Thyroid gland (tissue), 4 donors: ENCODE data around the gene NTRK2. TPM values are rescaled to one million over a fixed set of nuclear protein-coding genes. Genes with fewer than 3 reads are reported as not detected.

Experiments used
- DNase-seq, 2 donors: peaks; one replicate each; pipeline ENCODE4 v3.0.0-alpha.2; 2019
- H3K27ac ChIP-seq, 3 donors: fragments of 200-600 bp; sonication (generic); 1 replicate in 2 of 3; 2 replicates in 1 of 3; pipeline ENCODE4 v1.5.1; 2016 to 2019; ENCODE audit warnings: mild to moderate bottlenecking in 1 of 3, moderate library complexity in 1 of 3
- H3K27me3 ChIP-seq: fragments of 200-600 bp; sonication (generic); one replicate; pipeline ENCODE4 v1.5.1; 2019
- H3K36me3 ChIP-seq, 2 donors: fragments of 200-600 bp; sonication (generic); one replicate each; pipeline ENCODE4 v1.5.1; 2016 to 2019
- H3K4me1 ChIP-seq, 2 donors: fragments of 200-600 bp; sonication (generic); one replicate each; pipeline ENCODE4 v1.5.1; 2017 to 2019
- H3K4me3 ChIP-seq, 3 donors: fragments of 200-600 bp; sonication (generic); replicated peaks in 1 of 3; 1 replicate in 2 of 3; 2 replicates in 1 of 3; pipeline ENCODE4 v1.5.1; 2016; ENCODE audit warnings: mild to moderate bottlenecking in 1 of 3
- H3K9me3 ChIP-seq: fragments of 200-600 bp; sonication (generic); one replicate; pipeline ENCODE4 v1.5.1; 2017
- CTCF ChIP-seq, 6 experiments: fragments of 200-600 bp in 3 of 6; fragments of 450-650 bp in 3 of 6; sonication (generic) in 3 of 6; IDR thresholded peaks; one replicate each; pipeline ENCODE4 v1.5.1; 2016 to 2019; ENCODE audit warnings: antibody characterized with exemption in 6 of 6, mild to moderate bottlenecking in 2 of 6, inconsistent platforms in 1 of 6, moderate library complexity in 1 of 6
- POLR2A ChIP-seq, 2 donors: fragments of 450-650 bp; IDR thresholded peaks; one replicate each; pipeline ENCODE4 v1.6.1; 2017; ENCODE audit warnings: antibody characterized with exemption in 2 of 2, mild to moderate bottlenecking in 2 of 2, moderate library complexity in 1 of 2
- WGBS, 2 donors: methylation state at CpG; one replicate each; pipeline ENCODE4 v1.1.5; 2017; 5-methylcytosine and 5-hydroxymethylcytosine counted together
- intact Hi-C: fragments of 100-400 bp; cut with DNase I; formaldehyde crosslinking; loops from one replicate; pipeline ENCODE4 v1.15.1; 2023
- total RNA-seq, 4 donors: library from RNA; depleted of rRNA; stranded (reverse); fragments of >200 nt; gene quantifications; one replicate each; pipeline ENCODE4 v1.2.3, GENCODE V29; 2016

NTRK2 gene
- total RNA-seq, 4 donors from 2014 or later: 92.0 to 186 (median 142) TPM

DNA sequence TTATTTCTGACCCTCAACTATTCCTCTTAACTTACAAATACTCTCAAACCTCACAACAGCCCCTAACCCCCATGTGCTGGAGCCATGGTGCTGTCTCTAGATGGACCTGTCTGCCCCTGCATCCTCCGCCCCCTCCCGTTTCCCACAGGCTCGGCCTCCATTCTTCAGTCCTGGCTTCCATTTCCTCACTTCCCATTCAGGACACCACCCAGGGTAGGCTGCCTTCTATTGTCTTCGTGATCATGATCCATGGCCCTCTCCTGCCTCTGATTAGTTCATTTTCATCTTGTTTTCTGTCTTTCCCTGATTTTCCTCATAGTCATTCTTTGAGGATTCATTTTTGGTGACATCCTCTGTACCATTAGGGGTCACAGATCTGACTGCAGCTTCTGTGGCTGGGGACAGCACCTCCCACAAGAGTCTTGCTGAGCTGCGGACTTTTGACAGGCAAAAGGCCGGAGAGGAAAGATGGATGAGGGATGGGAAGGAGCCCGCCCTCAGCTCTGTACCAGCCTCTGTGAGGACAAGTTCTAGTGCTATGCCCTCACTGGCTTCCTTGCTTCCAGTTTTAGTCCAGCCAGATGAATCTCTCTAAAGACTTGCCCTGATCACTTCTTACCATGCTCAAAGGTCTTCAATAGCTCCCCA, 255.8 kb downstream of the NTRK2 start:
- 94 to 95% methylated on average over 7 of the region's 7 CpGs for WGBS, 2 donors
- intact Hi-C loops: no loop called here
- Histone ChIP-seq H3K4me3 (no peak overlapping the region), H3K36me3 (no peaks in the 10 kb centered on the region), H3K27me3 (no peaks in the 10 kb centered on the region), H3K9me3 (no peaks in the 10 kb centered on the region), H3K4me1 (no peaks in the 10 kb centered on the region), H3K27ac (no peak overlapping the region)
- no peak for TF ChIP-seq CTCF (IDR thresholded peaks at IDR 0.05)
- no peak for TF ChIP-seq POLR2A (IDR thresholded peaks at IDR 0.05)
- DNase-seq: no peak

- H3K27ac ChIP-seq: no peak overlapping the region
- TF ChIP-seq CTCF (IDR thresholded peaks at IDR 0.05) (no peak), POLR2A (IDR thresholded peaks at IDR 0.05) (no peak)
- no peak overlapping the region for H3K4me3 ChIP-seq
- H3K4me1 ChIP-seq: no peaks in the 10 kb centered on the region
- no peaks in the 10 kb centered on the region for H3K27me3 ChIP-seq
- intact Hi-C loops: no loop called here
- H3K36me3 ChIP-seq: no peaks in the 10 kb centered on the region
- DNase-seq: no peak
- 93 to 95% methylated on average over 3 of the region's 3 CpGs for WGBS, 2 donors
- no peaks in the 10 kb centered on the region for H3K9me3 ChIP-seq
Observed at GRCh38 chr9:84926793-84927192, 257.3 kb downstream of the NTRK2 start.

DNA sequence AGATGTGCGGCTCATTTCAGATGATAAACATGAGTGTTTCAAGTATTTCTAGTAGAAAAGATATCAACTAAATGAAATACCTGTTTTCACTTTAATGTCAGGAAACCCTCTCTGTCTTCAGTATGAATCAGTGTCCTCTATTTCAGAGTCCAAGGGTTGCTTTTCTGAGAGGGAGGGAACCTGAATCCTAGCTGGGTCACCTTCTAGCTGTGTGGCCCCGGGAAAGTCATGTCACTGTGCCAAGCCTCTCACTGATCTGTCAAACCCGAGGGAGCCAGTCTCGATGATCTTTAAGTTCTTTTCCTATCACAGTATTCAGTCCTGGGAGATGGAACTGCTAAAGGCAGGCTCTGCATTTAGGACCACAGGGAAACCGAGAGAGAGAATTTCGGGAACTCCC, 258.9 kb downstream of the NTRK2 start:
- no peaks in the 10 kb centered on the region for H3K4me1 ChIP-seq
- intact Hi-C loops: no loop called here
- TF ChIP-seq CTCF (IDR thresholded peaks at IDR 0.05) (no peak), POLR2A (IDR thresholded peaks at IDR 0.05) (no peak)
- no peaks in the 10 kb centered on the region for H3K27me3 ChIP-seq
- no peaks in the 10 kb centered on the region for H3K9me3 ChIP-seq
- no peaks in the 10 kb centered on the region for H3K36me3 ChIP-seq
- H3K27ac ChIP-seq: no peak overlapping the region
- 89 to 97% methylated on average over 6 of the region's 6 CpGs for WGBS, 2 donors
- DNase-seq: no peak
- H3K4me3 ChIP-seq: no peak overlapping the region

DNA sequence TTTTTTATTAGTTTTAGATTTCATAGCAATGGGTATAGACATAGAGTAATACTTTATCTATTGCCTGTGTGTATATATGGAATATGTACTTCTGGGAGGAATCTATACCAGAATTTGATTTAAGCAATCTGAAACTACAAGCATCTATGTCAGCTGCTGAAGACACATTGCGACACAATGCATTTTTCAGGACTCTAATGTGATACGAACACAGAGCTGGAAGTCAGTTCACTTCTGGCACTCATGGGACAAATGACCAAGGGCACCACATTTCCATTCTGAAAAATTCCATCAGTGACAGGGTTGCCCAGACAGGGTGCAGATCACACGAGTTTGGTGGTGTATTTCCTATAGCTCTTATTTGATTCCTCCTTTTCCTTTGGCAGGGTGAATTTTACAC, 259.5 kb downstream of the NTRK2 start:
- intact Hi-C loops: no loop called here
- no peak for DNase-seq
- H3K27ac ChIP-seq: no peak overlapping the region
- TF ChIP-seq CTCF (IDR thresholded peaks at IDR 0.05): no peak
- TF ChIP-seq POLR2A (IDR thresholded peaks at IDR 0.05): no peak
- no peaks in the 10 kb centered on the region for H3K36me3 ChIP-seq
- no peaks in the 10 kb centered on the region for H3K27me3 ChIP-seq
- 96% methylated on average over 3 of the region's 3 CpGs for WGBS, 2 donors
- no peaks in the 10 kb centered on the region for H3K9me3 ChIP-seq
- no peak overlapping the region for H3K4me3 ChIP-seq
- H3K4me1 ChIP-seq: no peaks in the 10 kb centered on the region

- Histone ChIP-seq H3K27ac (no peak overlapping the region), H3K9me3 (no peaks in the 10 kb centered on the region), H3K4me1 (no peaks in the 10 kb centered on the region), H3K36me3 (no peaks in the 10 kb centered on the region), H3K4me3 (no peak overlapping the region), H3K27me3 (no peaks in the 10 kb centered on the region)
- DNase-seq: no peak
- WGBS, 2 donors: 72 to 77% methylated on average over 6 of the region's 6 CpGs
- peak in 1 of 6 experiments; percentile 19 for TF ChIP-seq CTCF (IDR thresholded peaks at IDR 0.05)
- TF ChIP-seq POLR2A (IDR thresholded peaks at IDR 0.05): no peak
- intact Hi-C loops: no loop called here
Observed at GRCh38 chr9:84932915-84933527, 263.5 kb downstream of the NTRK2 start.
